Peyer's patch (tissue), 4 donors: Measurements from ENCODE around the gene GPR107.

Source experiments
- CTCF ChIP-seq, 6 experiments: fragments of 450-650 bp in 4 of 6; fragments of 200-600 bp in 2 of 6; sonication (generic) in 1 of 6; IDR thresholded peaks; one replicate each; pipeline ENCODE4 v1.5.1; 2017 to 2019; ENCODE audit warnings: antibody characterized with exemption in 6 of 6, mild to moderate bottlenecking in 3 of 6, moderate library complexity in 1 of 6
- POLR2A ChIP-seq, 2 donors: fragments of 450-650 bp; IDR thresholded peaks; one replicate each; pipeline ENCODE4 v1.5.1; 2017; ENCODE audit warnings: antibody characterized with exemption in 2 of 2, mild to moderate bottlenecking in 2 of 2, moderate library complexity in 2 of 2

GRCh38 chr9:130187523-130187846 is 133.8 kb downstream of the GPR107 start:
- TF ChIP-seq POLR2A (IDR thresholded peaks at IDR 0.05) (no peak), CTCF (IDR thresholded peaks at IDR 0.05) (no peak)
